Hepatic stellate cell (primary cell): ENCODE results near the gene IFIT3.

Experiments used
- DNase-seq: peaks from one replicate; pipeline ENCODE4 v3.0.0; 2011; ENCODE audit warnings: low spot score

The IFIT3 gene

GRCh38 chr10:89362929-89363328, 35.1 kb downstream of the IFIT3 start:
- no peak for DNase-seq

GRCh38 chr10:89363729-89364442, 36.1 kb downstream of the IFIT3 start:
- no peak for DNase-seq

- no peak for DNase-seq
Measured at GRCh38 chr10:89364531-89364930, 36.7 kb downstream of the IFIT3 start.

- no peak for DNase-seq
Measured at GRCh38 chr10:89367529-89367928, 39.7 kb downstream of the IFIT3 start.

- no peak for DNase-seq
Measured at GRCh38 chr10:89368129-89368528, 40.3 kb downstream of the IFIT3 start.

GRCh38 chr10:89369156-89370105, 41.6 kb downstream of the IFIT3 start:
- peak; percentile 37 for DNase-seq

- DNase-seq = no peak
Measured at GRCh38 chr10:89371079-89371478, 43.3 kb downstream of the IFIT3 start.

- no peak for DNase-seq
Measured at GRCh38 chr10:89371987-89372386, 44.2 kb downstream of the IFIT3 start.

GRCh38 chr10:89373916-89374711, 46.3 kb downstream of the IFIT3 start:
- peak; percentile 56 for DNase-seq

GRCh38 chr10:89374713-89375141, 46.9 kb downstream of the IFIT3 start:
- no peak for DNase-seq

GRCh38 chr10:89377705-89378637, 50.2 kb downstream of the IFIT3 start, which contains the start of gene IFIT1B:
TSS of gene IFIT1B (plus strand) at chr10:89378056. CDS start at chr10:89378136, 80 bp downstream.
- DNase-seq = no peak

GRCh38 chr10:89379103-89379502, 51.3 kb downstream of the IFIT3 start:
- no peak for DNase-seq

GRCh38 chr10:89382757-89383156, 55.0 kb downstream of the IFIT3 start:
- no peak for DNase-seq

GRCh38 chr10:89384474-89385340, 56.9 kb downstream of the IFIT3 start:
- DNase-seq = no peak

- DNase-seq = no peak
Measured at GRCh38 chr10:89388806-89389205, 61.0 kb downstream of the IFIT3 start.

- peak; percentile 21 for DNase-seq
Measured at GRCh38 chr10:89389254-89389653, 61.5 kb downstream of the IFIT3 start.
